Peyer's patch (tissue), 4 donors: ENCODE results near the gene PCDHGC5.
A peak's percentile ranks its signal among the peaks of the same experiment; 100 is the strongest.

ENCODE experiments used
- CTCF ChIP-seq, 6 experiments: fragments of 450-650 bp in 4 of 6; fragments of 200-600 bp in 2 of 6; sonication (generic) in 1 of 6; IDR thresholded peaks; one replicate each; pipeline ENCODE4 v1.5.1; 2017 to 2019; ENCODE audit warnings: antibody characterized with exemption in 6 of 6, mild to moderate bottlenecking in 3 of 6, moderate library complexity in 1 of 6
- POLR2A ChIP-seq, 2 donors: fragments of 450-650 bp; IDR thresholded peaks; one replicate each; pipeline ENCODE4 v1.5.1; 2017; ENCODE audit warnings: antibody characterized with exemption in 2 of 2, mild to moderate bottlenecking in 2 of 2, moderate library complexity in 2 of 2

GRCh38 chr5:141524604-141525597 is 36.0 kb downstream of the PCDHGC5 start:
- peak; percentile 97 to 99 (median 97) for TF ChIP-seq CTCF (IDR thresholded peaks at IDR 0.05)
- no peak for TF ChIP-seq POLR2A (IDR thresholded peaks at IDR 0.05)
